Suprapubic skin (tissue), 4 donors: ENCODE results near the gene C10orf62. TPM values are rescaled to one million over a fixed set of nuclear protein-coding genes. Genes with fewer than 3 reads are reported as not detected.
A peak's percentile ranks its signal among the peaks of the same experiment; 100 is the strongest.

Experiments
- DNase-seq, 2 donors: peaks; one replicate each; pipeline ENCODE4 v3.0.0-alpha.2; 2019; ENCODE audit warnings: low spot score in 2 of 2
- H3K27ac ChIP-seq: fragments of 200-600 bp; sonication (generic); one replicate; pipeline ENCODE4 v1.5.1; 2019
- H3K27me3 ChIP-seq: fragments of 200-600 bp; sonication (generic); one replicate; pipeline ENCODE4 v1.5.1; 2019
- H3K36me3 ChIP-seq: fragments of 200-600 bp; sonication (generic); one replicate; pipeline ENCODE4 v1.5.1; 2019
- H3K4me1 ChIP-seq: fragments of 200-600 bp; sonication (generic); one replicate; pipeline ENCODE4 v1.5.1; 2019
- H3K4me3 ChIP-seq: fragments of 200-600 bp; sonication (generic); one replicate; pipeline ENCODE4 v1.5.1; 2019; ENCODE audit warnings: mild to moderate bottlenecking
- H3K9me3 ChIP-seq: fragments of 200-600 bp; sonication (generic); one replicate; pipeline ENCODE4 v1.5.1; 2019
- CTCF ChIP-seq, 2 donors: fragments of 200-600 bp in 1 of 2; fragments of 450-650 bp in 1 of 2; sonication (generic) in 1 of 2; IDR thresholded peaks; one replicate each; pipeline ENCODE4 v1.5.1; 2016 to 2019; ENCODE audit warnings: antibody characterized with exemption in 2 of 2, mild to moderate bottlenecking in 1 of 2, moderate library complexity in 1 of 2
- EP300 ChIP-seq: sonication (generic); formaldehyde crosslinking; IDR thresholded peaks from one replicate; pipeline ENCODE4 v1.6.1; 2017; ENCODE audit warnings: antibody characterized with exemption
- POLR2A ChIP-seq, 2 donors: fragments of 450-650 bp; IDR thresholded peaks; one replicate each; pipeline ENCODE4 v1.6.1; 2017; ENCODE audit warnings: antibody characterized with exemption in 2 of 2, mild to moderate bottlenecking in 2 of 2, moderate library complexity in 2 of 2
- POLR2AphosphoS5 ChIP-seq, 3 donors: sonication (generic); formaldehyde crosslinking; IDR thresholded peaks; one replicate each; pipeline ENCODE4 v1.6.1; 2017; ENCODE audit warnings: antibody characterized with exemption in 3 of 3
- WGBS: methylation state at CpG from one replicate; pipeline ENCODE4 v1.1.5; 2018; 5-methylcytosine and 5-hydroxymethylcytosine counted together
- total RNA-seq, 4 donors: library from RNA; depleted of rRNA; stranded (reverse); fragments of >200 nt; gene quantifications; one replicate each; pipeline ENCODE4 v1.1.0, GENCODE V29; 2016

The C10orf62 gene
- total RNA-seq, 4 donors from 2014 or later = not detected

GRCh38 chr10:97601268-97602215 is 12.0 kb downstream of the C10orf62 start:
- WGBS = 71% methylated on average over 15 of the region's 21 CpGs
- Histone ChIP-seq H3K9me3 (no peaks in the 10 kb centered on the region), H3K27ac (no peak overlapping the region), H3K4me1 (peaks cover 5% of the 10 kb centered on the region), H3K27me3 (no peaks in the 10 kb centered on the region), H3K4me3 (no peak overlapping the region), H3K36me3 (no peaks in the 10 kb centered on the region)
- TF ChIP-seq CTCF (IDR thresholded peaks at IDR 0.05) (no peak), POLR2AphosphoS5 (IDR thresholded peaks at IDR 0.05) (no peak), POLR2A (IDR thresholded peaks at IDR 0.05) (no peak), EP300 (no peak)
- no peak for DNase-seq

DNA sequence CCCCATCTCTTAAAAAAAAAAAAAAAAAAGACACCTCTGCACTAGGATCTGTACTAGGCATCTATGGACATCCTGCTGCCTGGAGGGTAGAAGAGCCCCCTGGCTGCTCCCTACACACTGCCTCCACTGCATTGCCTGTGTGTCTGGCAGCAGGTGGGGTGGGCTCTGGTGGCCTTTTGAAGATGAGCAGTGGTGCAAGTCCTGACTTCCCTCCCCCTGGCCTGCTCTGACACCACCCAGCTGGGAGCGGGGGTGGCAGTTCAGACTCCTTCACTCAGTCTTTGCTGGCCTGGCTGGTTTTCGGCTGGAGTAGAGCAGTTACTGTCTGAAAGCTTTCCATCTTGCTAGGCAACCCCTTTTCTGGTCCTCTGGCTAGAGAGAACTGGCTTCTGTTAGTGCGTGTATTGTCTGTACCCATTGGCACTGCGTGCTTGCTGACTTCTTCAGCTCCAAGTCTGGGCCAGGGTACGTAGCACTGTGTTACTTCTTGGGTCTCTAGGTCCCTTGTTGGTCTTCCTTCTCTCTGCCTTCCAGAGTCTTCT is 17.6 kb downstream of the C10orf62 start:
- no peak overlapping the region for H3K27ac ChIP-seq
- no peaks in the 10 kb centered on the region for H3K9me3 ChIP-seq
- H3K36me3 ChIP-seq = no peaks in the 10 kb centered on the region
- H3K27me3 ChIP-seq = no peaks in the 10 kb centered on the region
- DNase-seq = no peak
- 79% methylated on average over 5 of the region's 5 CpGs for WGBS
- no peak overlapping the region for H3K4me3 ChIP-seq
- TF ChIP-seq CTCF (IDR thresholded peaks at IDR 0.05) (no peak), EP300 (no peak), POLR2AphosphoS5 (IDR thresholded peaks at IDR 0.05) (no peak), POLR2A (IDR thresholded peaks at IDR 0.05) (no peak)
- H3K4me1 ChIP-seq = peaks cover 5% of the 10 kb centered on the region

DNA sequence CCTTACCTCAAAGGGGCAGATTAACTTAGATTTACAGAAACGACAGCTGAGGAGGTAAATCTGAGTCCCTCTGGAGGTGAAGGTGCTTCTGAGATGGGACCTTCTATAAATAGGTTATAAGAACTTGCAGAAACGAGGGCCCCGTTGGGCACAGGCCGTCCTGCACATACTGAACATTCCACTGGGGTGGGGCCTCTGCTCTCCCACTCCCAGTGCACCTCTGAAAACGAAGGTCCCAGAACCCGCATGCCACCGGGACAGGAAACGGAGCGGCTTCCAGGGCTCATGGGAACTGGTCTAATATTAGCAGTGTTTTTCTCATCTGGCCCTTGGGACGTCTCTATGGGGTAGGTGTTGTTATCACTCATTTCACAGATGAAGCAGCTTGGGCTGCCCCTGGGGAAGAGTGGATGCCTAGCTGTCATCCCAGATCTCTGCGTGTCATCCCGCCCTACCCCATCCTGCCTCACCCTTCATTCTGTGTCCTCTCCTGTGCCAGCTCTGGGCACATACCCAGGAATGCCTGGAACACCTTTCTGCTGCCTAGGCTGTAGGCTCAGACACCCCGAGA is 19.6 kb downstream of the C10orf62 start:
- Histone ChIP-seq H3K4me3 (no peak overlapping the region), H3K4me1 (peaks cover 5% of the 10 kb centered on the region), H3K27ac (peak overlapping the region; percentile 0), H3K9me3 (no peaks in the 10 kb centered on the region), H3K27me3 (no peaks in the 10 kb centered on the region), H3K36me3 (no peaks in the 10 kb centered on the region)
- DNase-seq = no peak
- TF ChIP-seq CTCF (IDR thresholded peaks at IDR 0.05) (no peak), POLR2A (IDR thresholded peaks at IDR 0.05) (no peak), POLR2AphosphoS5 (IDR thresholded peaks at IDR 0.05) (no peak), EP300 (no peak)
- 40% methylated on average over 13 of the region's 13 CpGs for WGBS

DNA sequence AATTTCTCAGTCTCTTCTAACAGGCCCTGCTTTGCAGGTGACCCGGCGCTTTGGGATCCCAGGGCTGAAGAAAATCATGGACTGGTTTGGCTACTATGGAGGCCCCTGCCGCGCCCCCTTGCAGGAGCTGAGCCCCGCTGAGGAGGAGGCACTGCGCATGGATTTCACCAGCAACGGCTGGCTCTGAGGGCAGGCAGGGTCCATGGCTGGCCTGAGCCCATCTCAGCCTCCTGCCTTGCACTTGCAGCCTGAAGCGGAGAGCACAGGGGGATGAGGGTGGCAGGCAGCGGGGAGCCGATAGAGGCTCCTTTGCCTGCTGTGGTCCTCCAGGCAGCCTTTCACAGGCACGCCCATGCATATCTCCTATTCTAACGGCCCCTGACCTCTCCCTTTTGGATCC is 22.0 kb downstream of the C10orf62 start:
- 76% methylated on average over 7 of the region's 12 CpGs for whole genome bisulfite sequencing
- Histone ChIP-seq H3K4me1 (peaks cover 5% of the 10 kb centered on the region), H3K4me3 (no peak overlapping the region), H3K27ac (no peak overlapping the region), H3K36me3 (peaks cover 9% of the 10 kb centered on the region), H3K9me3 (no peaks in the 10 kb centered on the region), H3K27me3 (no peaks in the 10 kb centered on the region)
- TF ChIP-seq CTCF (IDR thresholded peaks at IDR 0.05) = no peak
- TF ChIP-seq EP300 = no peak
- TF ChIP-seq POLR2A (IDR thresholded peaks at IDR 0.05) = no peak
- no peak for TF ChIP-seq POLR2AphosphoS5 (IDR thresholded peaks at IDR 0.05)
- no peak for DNase-seq

DNA sequence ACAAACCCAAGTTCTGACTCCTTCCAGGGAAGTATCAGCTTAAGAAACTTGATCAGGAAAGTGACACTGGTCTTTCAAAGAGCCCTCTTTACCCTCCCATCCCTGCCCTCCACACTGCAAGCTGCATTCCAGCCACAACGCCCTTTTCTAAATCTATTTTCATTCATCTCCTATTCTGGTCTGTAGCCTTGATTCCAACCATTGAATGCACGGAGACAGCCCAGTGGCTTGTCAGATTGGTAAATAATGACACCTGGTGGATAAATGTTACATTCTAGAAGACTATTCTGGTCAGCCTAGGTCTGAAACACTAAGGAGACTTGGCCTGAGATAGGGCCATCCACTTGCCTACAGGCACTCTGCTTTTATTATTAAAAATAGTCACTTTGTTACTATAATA is 22.9 kb downstream of the C10orf62 start:
- H3K4me3 ChIP-seq = no peak overlapping the region
- TF ChIP-seq CTCF (IDR thresholded peaks at IDR 0.05) (peak in 1 of 2 donors; percentile 35), POLR2AphosphoS5 (IDR thresholded peaks at IDR 0.05) (no peak), EP300 (no peak), POLR2A (IDR thresholded peaks at IDR 0.05) (no peak)
- no peak overlapping the region for H3K27ac ChIP-seq
- no peaks in the 10 kb centered on the region for H3K27me3 ChIP-seq
- H3K4me1 ChIP-seq = peaks cover 5% of the 10 kb centered on the region
- no peaks in the 10 kb centered on the region for H3K9me3 ChIP-seq
- DNase-seq = no peak
- 19% methylated on average over 2 of the region's 2 CpGs for WGBS
- H3K36me3 ChIP-seq = peaks cover 9% of the 10 kb centered on the region
